Endothelial cell of umbilical vein (primary cell): ENCODE data around the gene D2HGDH. TPM values are rescaled to one million over a fixed set of nuclear protein-coding genes. Genes with fewer than 3 reads are reported as not detected.
"Not testable (repeated sequence)": the region's sequence is repeated elsewhere in the genome, so short reads cannot be mapped to it uniquely, and the experiment has no call there.

Source experiments
- BruUV-seq: library from RNA; stranded (reverse); fragments of 400-500 nt; replicated peaks from 2 replicates; lab custom pipeline; 2021; lab: Mats Ljungman, UMichigan
- CTCF ChIA-PET: fragments of 300-600, 350-600 bp; sonication (Branson Sonifier 250); formaldehyde crosslinking; loops from one replicate; lab custom pipeline; 2021; ENCODE audit warnings: antibody characterized with exemption, inconsistent platforms; lab: Charles Lee
- POLR2A ChIA-PET: fragments of 300-600, 350-600 bp; sonication (Branson Sonifier 250); formaldehyde crosslinking; loops from one replicate; lab custom pipeline; 2021; ENCODE audit warnings: antibody characterized with exemption, inconsistent platforms; lab: Charles Lee
- DNase-seq: peaks from one replicate; pipeline ENCODE4 v3.0.0-alpha.2; 2011; ENCODE audit warnings: low read depth, low spot score
- FAIRE-seq: peaks from 2 replicates; lab custom pipeline; 2011; peaks lifted over from hg19 to GRCh38; lab: Jason Lieb, UNC
- H2AFZ ChIP-seq: 2 replicates; pipeline ENCODE4 v1.6.0; 2012; ENCODE audit warnings: low read depth, low read length, control low read depth, inconsistent platforms
- H3K27ac ChIP-seq: 2 replicates; pipeline ENCODE4 v1.5.1; 2011; ENCODE audit warnings: low read depth, mild to moderate bottlenecking, control low read depth, low read length, moderate library complexity; ENCODE audit not compliant: insufficient read depth
- H3K27me3 ChIP-seq, 2 experiments: 2 replicates each; pipeline versions ENCODE4 v1.6.0 to v1.6.1; 2011; ENCODE audit warnings: low read length in 2 of 2, mixed read lengths in 1 of 2; ENCODE audit not compliant: control insufficient read depth in 2 of 2, insufficient read depth in 2 of 2
- H3K36me3 ChIP-seq, 2 experiments: 2 replicates in 1 of 2; 3 replicates in 1 of 2; pipeline ENCODE4 v1.5.1; 2011; ENCODE audit warnings: low read length in 2 of 2, mild to moderate bottlenecking in 1 of 2, moderate library complexity in 1 of 2; ENCODE audit not compliant: control insufficient read depth in 2 of 2, insufficient read depth in 2 of 2; ENCODE audit errors: extremely low read depth in 1 of 2
- H3K4me1 ChIP-seq: 3 replicates; pipeline ENCODE4 v1.5.1; 2011; ENCODE audit warnings: mild to moderate bottlenecking, low read length; ENCODE audit not compliant: control insufficient read depth, insufficient read depth; ENCODE audit errors: extremely low read depth
- H3K4me2 ChIP-seq: 2 replicates; pipeline ENCODE4 v1.6.1; 2011; ENCODE audit warnings: low read length, control low read depth, mixed read lengths; ENCODE audit not compliant: insufficient read depth
- H3K4me3 ChIP-seq, 3 experiments: fragments of 200-600 bp in 1 of 3; sonication (generic), shearing (Covaris generic) in 1 of 3; replicated peaks in 1 of 3; 2 replicates each; pipeline ENCODE4 v1.5.1; 2011 to 2016; ENCODE audit warnings: control low read depth in 3 of 3, low read length in 3 of 3, mild to moderate bottlenecking in 2 of 3, inconsistent platforms in 1 of 3, low read depth in 1 of 3, moderate library complexity in 1 of 3; ENCODE audit not compliant: insufficient read depth in 1 of 3
- H3K79me2 ChIP-seq: 2 replicates; pipeline ENCODE4 v1.6.0; 2012; ENCODE audit warnings: low read length, inconsistent platforms; ENCODE audit not compliant: control insufficient read depth, insufficient read depth
- H3K9ac ChIP-seq: replicated peaks from 2 replicates; pipeline ENCODE3; 2011; ENCODE audit warnings: low read length, control low read depth; ENCODE audit not compliant: insufficient read depth; ENCODE audit errors: extremely low read depth
- H3K9me1 ChIP-seq: replicated peaks from 3 replicates; pipeline ENCODE4 v1.6.0; 2011; ENCODE audit warnings: mild to moderate bottlenecking, low read length; ENCODE audit not compliant: control insufficient read depth, insufficient read depth; ENCODE audit errors: extremely low read depth
- H3K9me3 ChIP-seq: replicated peaks from 2 replicates; pipeline ENCODE4 v1.5.1; 2012; ENCODE audit warnings: low read length, inconsistent platforms; ENCODE audit not compliant: control insufficient read depth, insufficient read depth
- H4K20me1 ChIP-seq: replicated peaks from 2 replicates; pipeline ENCODE3; 2011; ENCODE audit warnings: mild to moderate bottlenecking, low read length; ENCODE audit not compliant: control insufficient read depth, insufficient read depth; ENCODE audit errors: extremely low read depth
- EZH2 ChIP-seq: IDR thresholded peaks from 2 replicates; pipeline ENCODE4 v1.6.1; 2012; ENCODE audit warnings: borderline replicate concordance, low read depth, mild to moderate bottlenecking, moderate library complexity, low read length, inconsistent platforms; ENCODE audit not compliant: severe bottlenecking
- FOS ChIP-seq: IDR thresholded peaks from 2 replicates; pipeline ENCODE4 v1.6.1; 2011; ENCODE audit warnings: mild to moderate bottlenecking, low read length, moderate library complexity, borderline replicate concordance; ENCODE audit not compliant: insufficient read depth
- GATA2 ChIP-seq: IDR thresholded peaks from 2 replicates; pipeline ENCODE4 v1.7.0; 2011; ENCODE audit warnings: low read depth, mild to moderate bottlenecking, moderate library complexity, mixed read lengths, low read length; ENCODE audit not compliant: insufficient read length, insufficient read depth
- JUN ChIP-seq: IDR thresholded peaks from 2 replicates; pipeline ENCODE4 v1.6.1; 2011; ENCODE audit warnings: borderline replicate concordance, low read depth; ENCODE audit not compliant: insufficient read length, insufficient read depth
- MYC ChIP-seq: IDR thresholded peaks from one replicate; pipeline ENCODE4 v1.6.1; 2011; ENCODE audit warnings: mild to moderate bottlenecking, low read depth, low read length
- POLR2A ChIP-seq: IDR thresholded peaks from 2 replicates; pipeline ENCODE4 v1.6.1; 2012; ENCODE audit warnings: low read depth, mild to moderate bottlenecking, control low read depth, low read length
- POLR2AphosphoS5 ChIP-seq: IDR thresholded peaks from 2 replicates; pipeline ENCODE4 v1.6.1; 2012; ENCODE audit warnings: low read depth, mild to moderate bottlenecking, control low read depth, low read length, moderate library complexity; ENCODE audit not compliant: insufficient read depth
- dilution Hi-C: fragments of 300-500 bp; cut with MboI; formaldehyde crosslinking; loops from one replicate; pipeline ENCODE4 v1.15.0; 2019; ENCODE audit warnings: low sequenced_read_pairs; ENCODE audit not compliant: extremely low pct_ligation_motif_present
- intact Hi-C: fragments of 100-400 bp; cut with micrococcal nuclease; formaldehyde crosslinking; loops from one replicate; pipeline ENCODE4 v1.10.0; 2022
- polyA plus RNA-seq, 4 experiments: library from polyadenylated mRNA; depleted of rRNA in 3 of 4; stranded (reverse) in 3 of 4; unstranded in 1 of 4; fragments of >200 nt; gene quantifications; 2 replicates each; pipeline versions ENCODE4 v1.2.1 to v1.2.3, GENCODE V29; 2011 to 2012; ENCODE audit warnings: missing spikeins in 1 of 4
- total RNA-seq: library from RNA; stranded (reverse); gene quantifications from 2 replicates; pipeline ENCODE4 v1.2.3, GENCODE V29; 2021
- TF ChIP-seq, protein P1 (sequence below), 2 donors: IDR thresholded peaks; 1 replicate in 1 of 2; 2 replicates in 1 of 2; pipeline ENCODE4 v1.5.1; 2011; ENCODE audit warnings: low read length in 2 of 2, mild to moderate bottlenecking in 2 of 2, moderate library complexity in 2 of 2, control low read depth in 1 of 2, inconsistent platforms in 1 of 2, low read depth in 1 of 2; ENCODE audit not compliant: insufficient read depth in 1 of 2; ENCODE audit errors: extremely low read depth in 1 of 2
- TF ChIP-seq, protein P2 (sequence below): IDR thresholded peaks from 2 replicates; pipeline ENCODE4 v1.6.1; 2011; ENCODE audit not compliant: insufficient read depth, insufficient read length

D2HGDH gene
- total and polyA plus RNA-seq, 2 donors (not counting 3 experiments of a cell fraction or from before 2014, with no cell fraction given), result 22.3 TPM

DNA sequence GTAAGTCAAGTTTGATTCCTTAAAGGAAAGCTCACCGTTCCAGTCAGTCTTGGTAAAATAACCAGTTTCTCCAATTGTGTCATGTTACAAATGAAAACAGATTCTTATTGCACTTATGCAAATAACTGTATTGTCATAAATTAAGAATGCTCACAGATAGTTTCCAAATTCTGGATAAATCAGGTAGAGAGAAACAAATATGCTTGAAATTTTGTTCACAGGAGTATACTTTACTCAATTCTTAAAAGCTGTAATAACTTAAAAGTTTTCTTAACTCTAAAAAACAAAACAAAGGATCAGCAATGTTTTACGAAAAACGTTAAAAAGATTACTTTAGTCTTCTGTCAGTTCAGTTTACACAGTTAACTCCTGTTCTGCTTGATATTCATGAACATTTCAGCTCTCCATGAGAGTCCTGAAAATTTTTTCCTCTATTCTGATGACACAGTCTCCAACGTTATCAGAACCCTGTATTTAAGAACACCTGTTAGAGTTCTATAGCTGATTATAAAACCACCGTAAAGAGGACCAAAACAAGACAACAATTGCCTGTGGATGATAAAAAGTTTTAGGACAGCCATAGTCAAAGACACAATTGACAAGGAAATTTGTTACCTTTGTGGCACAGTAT, 46.6 kb downstream of the D2HGDH start:
- H3K79me2 ChIP-seq, result no peaks in the 10 kb centered on the region
- no peaks in the 10 kb centered on the region for H3K9me3 ChIP-seq
- H4K20me1 ChIP-seq, result no peaks in the 10 kb centered on the region
- no TSS peak for BruUV-seq
- no peak overlapping the region for H2AFZ ChIP-seq
- no peak overlapping the region for H3K9ac ChIP-seq
- H3K4me2 ChIP-seq, result no peak overlapping the region
- H3K27ac ChIP-seq, result no peak overlapping the region
- H3K27me3 ChIP-seq, result peaks cover 0 to 2% of the 10 kb centered on the region in 2 experiments
- POLR2A ChIA-PET, result no interaction called here
- FAIRE-seq, result no peak
- H3K4me1 ChIP-seq, result no peaks in the 10 kb centered on the region
- CTCF ChIA-PET, result no interaction called here
- dilution Hi-C loops (no loop called here), intact Hi-C loops (no loop called here)
- no peaks in the 10 kb centered on the region for H3K9me1 ChIP-seq
- DNase-seq, result no peak
- no peak overlapping the region for H3K4me3 ChIP-seq
- TF ChIP-seq, protein P1, sequence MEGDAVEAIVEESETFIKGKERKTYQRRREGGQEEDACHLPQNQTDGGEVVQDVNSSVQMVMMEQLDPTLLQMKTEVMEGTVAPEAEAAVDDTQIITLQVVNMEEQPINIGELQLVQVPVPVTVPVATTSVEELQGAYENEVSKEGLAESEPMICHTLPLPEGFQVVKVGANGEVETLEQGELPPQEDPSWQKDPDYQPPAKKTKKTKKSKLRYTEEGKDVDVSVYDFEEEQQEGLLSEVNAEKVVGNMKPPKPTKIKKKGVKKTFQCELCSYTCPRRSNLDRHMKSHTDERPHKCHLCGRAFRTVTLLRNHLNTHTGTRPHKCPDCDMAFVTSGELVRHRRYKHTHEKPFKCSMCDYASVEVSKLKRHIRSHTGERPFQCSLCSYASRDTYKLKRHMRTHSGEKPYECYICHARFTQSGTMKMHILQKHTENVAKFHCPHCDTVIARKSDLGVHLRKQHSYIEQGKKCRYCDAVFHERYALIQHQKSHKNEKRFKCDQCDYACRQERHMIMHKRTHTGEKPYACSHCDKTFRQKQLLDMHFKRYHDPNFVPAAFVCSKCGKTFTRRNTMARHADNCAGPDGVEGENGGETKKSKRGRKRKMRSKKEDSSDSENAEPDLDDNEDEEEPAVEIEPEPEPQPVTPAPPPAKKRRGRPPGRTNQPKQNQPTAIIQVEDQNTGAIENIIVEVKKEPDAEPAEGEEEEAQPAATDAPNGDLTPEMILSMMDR (IDR thresholded peaks at IDR 0.05; ENCODE audit: extremely low read depth in 1 of 2, insufficient read depth in 1 of 2, low read depth in 1 of 2, low read length in 2 of 2), result no peak
- TF ChIP-seq, protein P2, sequence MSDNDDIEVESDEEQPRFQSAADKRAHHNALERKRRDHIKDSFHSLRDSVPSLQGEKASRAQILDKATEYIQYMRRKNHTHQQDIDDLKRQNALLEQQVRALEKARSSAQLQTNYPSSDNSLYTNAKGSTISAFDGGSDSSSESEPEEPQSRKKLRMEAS, result no peak
- TF ChIP-seq POLR2A (no peak), EZH2 (no peak), GATA2 (no peak), POLR2AphosphoS5 (no peak), FOS (no peak), JUN (no peak), MYC (no peak)
- no peaks in the 10 kb centered on the region for H3K36me3 ChIP-seq

DNA sequence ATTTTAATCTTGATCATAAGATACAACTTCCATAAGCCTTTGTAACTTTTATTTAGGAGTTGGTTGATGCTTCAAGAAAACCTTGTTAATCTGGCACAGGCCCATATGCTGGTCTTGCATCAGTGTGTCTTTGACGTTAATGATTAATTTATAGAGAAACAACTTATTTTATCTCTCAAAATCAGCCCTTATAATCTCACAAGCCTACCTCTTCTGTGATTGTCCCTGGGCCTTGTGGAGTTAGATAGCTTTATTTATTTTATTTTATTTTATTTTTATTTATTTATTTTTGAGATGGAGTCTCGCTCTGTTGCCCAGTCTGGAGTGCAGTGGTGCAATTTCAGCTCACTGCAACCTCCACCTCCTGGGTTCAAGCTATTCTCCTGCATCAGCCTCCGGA, 47.6 kb downstream of the D2HGDH start:
- H3K9me3 ChIP-seq, H3K4me1 ChIP-seq, H3K9ac ChIP-seq, H3K4me3 ChIP-seq, H3K27me3 ChIP-seq, H3K36me3 ChIP-seq, CTCF ChIA-PET, H4K20me1 ChIP-seq, H3K27ac ChIP-seq, BruUV-seq, H3K4me2 ChIP-seq, DNase-seq, POLR2A ChIA-PET, intact Hi-C loops, H3K9me1 ChIP-seq, dilution Hi-C loops, FAIRE-seq, H3K79me2 ChIP-seq, H2AFZ ChIP-seq: not testable (repeated sequence)
